GM12873 (cell line): ENCODE measurements around the gene OTOGL.

Source experiments
- CTCF ChIP-seq: IDR thresholded peaks from 2 replicates; pipeline ENCODE4 v1.5.1; 2012; ENCODE audit warnings: low read depth, mild to moderate bottlenecking, moderate library complexity, low read length, control low read depth; ENCODE audit not compliant: insufficient read depth; ENCODE audit errors: missing control alignments

Gene OTOGL

GRCh38 chr12:80135624-80136023, 36.3 kb downstream of the OTOGL start:
- no peak for TF ChIP-seq CTCF

GRCh38 chr12:80140005-80140404, 40.7 kb downstream of the OTOGL start:
- no peak for TF ChIP-seq CTCF

- no peak for TF ChIP-seq CTCF
Measured at GRCh38 chr12:80142640-80143039, 43.3 kb downstream of the OTOGL start.

- no peak for TF ChIP-seq CTCF
Measured at GRCh38 chr12:80143537-80143936, 44.2 kb downstream of the OTOGL start.

GRCh38 chr12:80151131-80151530, 51.8 kb downstream of the OTOGL start:
- TF ChIP-seq CTCF: no peak

- TF ChIP-seq CTCF: no peak
Measured at GRCh38 chr12:80154261-80154660, 54.9 kb downstream of the OTOGL start.

- TF ChIP-seq CTCF: no peak
Measured at GRCh38 chr12:80156306-80156705, 57.0 kb downstream of the OTOGL start.
